ENCODE results near the gene SLC10A7. TPM values are rescaled to one million over a fixed set of nuclear protein-coding genes. Genes with fewer than 3 reads are reported as not detected.

The SLC10A7 gene
- total RNA-seq: 6.9 and 10.7 TPM in 2 replicates

GRCh38 chr4:146521541-146522097 lies at the start of gene SLC10A7:
TSS of gene SLC10A7 (minus strand) at chr4:146521940. CDS start at chr4:146521717, 223 bp downstream.

GRCh38 chr4:146214238-146214637 lies 307.5 kb downstream of the SLC10A7 start, which contains the start of gene REELD1:
TSS of gene REELD1 (plus strand) at chr4:146214538. CDS start at chr4:146216953, 2,415 bp downstream.

Other genes with a start within 250 kb of the SLC10A7 start
- not detected in 2 replicates for gene POU4F2, start 117.0 kb upstream of the SLC10A7 start, total RNA-seq

Data from cardiac ventricle fibroblast (primary cell).